Measurements from ENCODE around the gene SFTPA1.
"Not testable (repeated sequence)": the region's sequence is repeated elsewhere in the genome, so short reads cannot be mapped to it uniquely, and the experiment has no call there.

SFTPA1 gene

DNA sequence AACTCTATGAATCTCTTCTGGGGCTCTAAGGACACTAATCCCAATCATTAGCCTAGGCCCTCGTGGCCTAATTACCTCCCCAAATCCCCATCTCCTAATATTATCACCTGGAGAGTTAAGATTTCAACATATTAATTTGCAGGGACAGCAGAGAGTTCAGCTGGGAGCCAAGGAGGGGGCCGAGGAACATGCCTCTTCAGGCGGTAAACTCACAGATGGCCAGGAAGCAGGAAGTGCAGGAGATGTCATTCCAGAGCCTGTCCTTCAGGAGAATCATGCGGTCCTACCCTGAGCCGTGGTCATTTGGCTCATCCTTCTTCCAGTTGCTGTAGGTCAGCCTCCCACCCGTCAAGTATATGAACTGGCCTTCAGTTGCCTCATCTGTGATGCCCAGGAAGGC lies 28.6 kb upstream of the SFTPA1 start:
- DNase-seq (ENCODE audit: low read depth), result no peak
- H3K4me3 ChIP-seq (ENCODE audit: control insufficient read depth, low read depth, low read length), result no peak overlapping the region
- TF ChIP-seq, protein P1, sequence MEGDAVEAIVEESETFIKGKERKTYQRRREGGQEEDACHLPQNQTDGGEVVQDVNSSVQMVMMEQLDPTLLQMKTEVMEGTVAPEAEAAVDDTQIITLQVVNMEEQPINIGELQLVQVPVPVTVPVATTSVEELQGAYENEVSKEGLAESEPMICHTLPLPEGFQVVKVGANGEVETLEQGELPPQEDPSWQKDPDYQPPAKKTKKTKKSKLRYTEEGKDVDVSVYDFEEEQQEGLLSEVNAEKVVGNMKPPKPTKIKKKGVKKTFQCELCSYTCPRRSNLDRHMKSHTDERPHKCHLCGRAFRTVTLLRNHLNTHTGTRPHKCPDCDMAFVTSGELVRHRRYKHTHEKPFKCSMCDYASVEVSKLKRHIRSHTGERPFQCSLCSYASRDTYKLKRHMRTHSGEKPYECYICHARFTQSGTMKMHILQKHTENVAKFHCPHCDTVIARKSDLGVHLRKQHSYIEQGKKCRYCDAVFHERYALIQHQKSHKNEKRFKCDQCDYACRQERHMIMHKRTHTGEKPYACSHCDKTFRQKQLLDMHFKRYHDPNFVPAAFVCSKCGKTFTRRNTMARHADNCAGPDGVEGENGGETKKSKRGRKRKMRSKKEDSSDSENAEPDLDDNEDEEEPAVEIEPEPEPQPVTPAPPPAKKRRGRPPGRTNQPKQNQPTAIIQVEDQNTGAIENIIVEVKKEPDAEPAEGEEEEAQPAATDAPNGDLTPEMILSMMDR (conservative IDR thresholded peaks at IDR 0.05; ENCODE audit: control insufficient read depth, insufficient read depth, low read depth, low read length), result no peak

DNA sequence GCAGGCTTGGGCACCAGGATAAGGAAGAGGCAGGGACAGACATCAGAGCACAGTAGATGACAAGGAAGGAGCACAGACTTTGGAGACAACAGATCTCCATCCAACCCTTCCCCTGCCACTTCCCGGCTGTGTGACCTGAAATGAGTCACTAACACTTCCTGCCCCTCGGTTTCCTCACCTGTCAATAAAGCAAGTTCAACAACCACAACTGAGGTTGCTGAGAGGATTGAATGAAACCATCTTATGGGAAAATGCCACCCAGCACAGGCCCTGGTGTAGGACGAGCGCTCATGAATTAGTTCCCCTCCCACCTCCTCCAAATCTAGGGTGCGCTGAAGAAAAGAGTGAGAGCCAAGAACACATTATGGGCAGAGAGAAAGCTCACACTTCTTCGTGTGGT lies 27.8 kb upstream of the SFTPA1 start:
- DNase-seq (ENCODE audit: low read depth); H3K4me3 ChIP-seq (ENCODE audit: control insufficient read depth, low read depth, low read length): not testable (repeated sequence)

DNA sequence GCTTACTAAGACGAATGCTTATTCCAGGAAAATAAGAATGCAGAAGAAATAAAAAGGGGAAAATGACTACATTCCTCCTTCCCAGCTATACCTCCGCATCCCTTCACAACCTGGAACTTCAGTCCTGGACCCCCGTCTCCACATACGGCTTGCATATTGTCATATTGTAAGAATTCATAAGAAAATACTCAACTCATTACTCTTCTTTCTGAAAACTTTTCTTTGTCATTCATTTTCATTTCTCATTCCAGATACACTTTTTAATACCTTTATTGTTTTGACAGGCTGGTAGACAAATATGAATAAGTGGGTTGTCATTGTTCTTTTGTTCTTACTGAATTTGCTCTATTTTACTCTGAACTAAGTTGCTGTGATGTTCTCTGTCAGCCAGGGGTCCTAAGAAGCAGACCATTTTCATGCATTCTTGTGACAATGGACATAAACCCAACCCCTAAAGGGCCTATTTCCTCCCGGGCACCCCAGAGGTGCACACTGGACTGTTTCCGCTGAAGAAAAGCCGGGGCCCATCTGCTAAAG lies 27.2 kb upstream of the SFTPA1 start:
- DNase-seq (ENCODE audit: low read depth), result no peak
- TF ChIP-seq, protein P1 (conservative IDR thresholded peaks at IDR 0.05; ENCODE audit: control insufficient read depth, insufficient read depth, low read depth, low read length), result no peak
- no peak overlapping the region for H3K4me3 ChIP-seq (ENCODE audit: control insufficient read depth, low read depth, low read length)

DNA sequence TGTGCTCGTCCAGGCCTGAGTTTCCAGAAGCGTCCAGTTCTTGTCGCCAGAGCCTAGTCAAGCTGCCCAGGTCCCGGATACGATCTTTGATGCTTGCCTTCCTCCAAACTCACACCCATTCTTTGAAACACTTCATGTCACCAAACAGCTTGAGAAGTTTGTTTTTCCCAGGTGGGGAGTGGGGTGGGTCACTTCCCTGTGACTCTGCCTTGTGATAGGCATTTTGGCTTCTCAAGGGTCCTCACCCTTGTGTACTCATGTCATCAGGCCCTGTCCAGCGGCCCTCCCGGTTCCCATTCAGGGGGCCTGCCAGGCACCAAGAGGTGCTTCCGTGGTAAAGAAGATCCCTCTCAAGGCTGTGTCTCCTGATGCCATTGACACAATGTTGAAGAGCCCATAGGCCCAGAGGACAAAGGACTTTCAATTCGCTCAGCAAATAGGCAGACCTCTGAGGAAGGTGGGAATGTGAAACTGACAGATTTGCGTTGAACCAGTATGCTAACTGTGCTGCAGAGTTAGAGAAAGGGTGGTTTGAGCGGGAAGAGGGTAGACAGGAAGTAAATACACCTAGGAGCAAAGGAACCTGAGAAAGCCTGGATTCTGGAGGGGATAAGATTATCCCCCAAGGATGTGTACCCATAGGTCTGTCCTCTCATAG lies 24.7 kb upstream of the SFTPA1 start:
- TF ChIP-seq, protein P1 (conservative IDR thresholded peaks at IDR 0.05; ENCODE audit: control insufficient read depth, insufficient read depth, low read depth, low read length), result no peak
- DNase-seq (ENCODE audit: low read depth), result no peak

DNA sequence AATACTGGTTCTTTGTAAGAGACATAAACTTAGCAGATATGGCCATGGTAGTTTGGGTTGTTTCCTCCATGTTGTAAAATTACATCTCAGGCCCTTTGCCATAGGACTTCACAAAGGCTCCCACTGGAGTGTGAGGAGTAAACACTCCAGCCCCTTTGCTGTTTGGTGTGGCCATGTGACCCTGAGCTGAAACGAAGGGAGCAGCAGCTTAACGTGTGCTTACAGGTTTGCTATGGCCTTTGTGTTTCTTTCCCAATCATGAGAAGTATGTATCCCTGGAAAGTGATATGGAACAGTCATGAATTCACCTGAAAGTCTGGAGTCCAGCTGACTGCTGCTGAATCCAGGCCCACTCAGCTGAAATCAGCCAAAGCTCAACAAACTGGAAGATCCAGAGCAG lies 23.8 kb upstream of the SFTPA1 start:
- H3K4me3 ChIP-seq (ENCODE audit: control insufficient read depth, low read depth, low read length), result no peak overlapping the region
- TF ChIP-seq, protein P1 (conservative IDR thresholded peaks at IDR 0.05; ENCODE audit: control insufficient read depth, insufficient read depth, low read depth, low read length), result no peak
- no peak for DNase-seq (ENCODE audit: low read depth)

More for the DNA sequence above, 24.7 kb upstream of the SFTPA1 start:
- H3K4me3 ChIP-seq (ENCODE audit: control insufficient read depth, low read depth, low read length), result no peak overlapping the region

DNA sequence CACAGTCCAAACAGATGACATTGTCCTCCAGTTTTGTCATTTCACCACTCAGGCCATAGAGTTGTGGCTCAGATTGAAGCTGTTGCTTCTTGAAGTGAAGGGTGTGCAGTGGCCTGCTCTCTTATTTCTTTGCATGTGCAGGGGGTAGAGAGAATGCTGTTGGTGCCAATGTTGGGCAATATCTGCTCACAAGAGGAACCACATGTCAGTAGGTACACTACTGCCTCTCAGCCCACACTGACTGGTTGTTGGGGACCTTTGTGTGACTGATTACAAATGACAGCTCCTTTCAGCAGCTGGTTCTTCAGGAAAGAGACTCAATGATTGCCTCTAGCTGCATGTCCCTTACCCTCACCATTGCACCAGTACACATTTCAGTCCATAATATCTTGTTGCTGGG lies 21.9 kb upstream of the SFTPA1 start:
- no peak overlapping the region for H3K4me3 ChIP-seq (ENCODE audit: control insufficient read depth, low read depth, low read length)
- DNase-seq (ENCODE audit: low read depth), result no peak
- TF ChIP-seq, protein P1 (conservative IDR thresholded peaks at IDR 0.05; ENCODE audit: control insufficient read depth, insufficient read depth, low read depth, low read length), result no peak

DNA sequence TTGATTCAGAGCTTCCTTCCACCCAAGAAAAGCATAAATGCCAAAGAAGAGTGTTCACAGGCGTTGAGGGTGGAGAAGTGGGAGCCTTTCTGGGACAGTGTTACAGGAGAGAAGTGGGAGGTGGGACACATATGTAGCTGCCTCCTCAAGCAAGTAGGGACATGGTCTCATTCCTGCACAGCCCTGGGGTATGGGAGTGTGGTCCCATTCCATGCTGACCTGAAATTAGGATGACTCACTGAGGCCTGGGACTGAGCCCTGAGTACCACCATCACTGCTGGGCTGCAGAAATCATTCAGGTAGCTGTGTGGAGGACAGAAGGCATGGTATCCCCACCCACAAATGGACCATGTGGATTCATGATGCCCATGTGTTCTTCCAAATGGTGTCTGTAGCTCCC lies 17.4 kb upstream of the SFTPA1 start:
- TF ChIP-seq, protein P1 (conservative IDR thresholded peaks at IDR 0.05; ENCODE audit: control insufficient read depth, insufficient read depth, low read depth, low read length), result no peak
- no peak for DNase-seq (ENCODE audit: low read depth)
- H3K4me3 ChIP-seq (ENCODE audit: control insufficient read depth, low read depth, low read length), result no peak overlapping the region

DNA sequence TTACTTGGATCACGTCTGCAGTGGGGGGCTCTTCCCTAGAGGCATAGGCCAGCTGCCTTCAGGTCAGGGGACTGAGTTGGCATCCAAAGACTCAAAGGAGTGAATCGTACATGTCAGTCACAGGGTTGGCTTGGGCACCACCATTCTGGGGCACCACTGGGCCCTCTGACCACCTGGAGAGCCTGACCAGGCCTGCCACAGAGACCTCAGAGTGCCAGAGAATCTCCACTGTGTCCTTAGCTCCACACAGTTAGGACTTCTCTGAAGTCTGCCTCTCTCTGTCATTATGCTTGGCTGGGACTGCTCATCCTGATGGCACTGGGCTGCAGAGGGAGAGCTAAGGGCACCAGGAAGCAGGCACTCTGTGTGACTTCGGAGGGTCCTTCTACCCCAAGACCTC lies 16.2 kb upstream of the SFTPA1 start:
- not testable (repeated sequence) for DNase-seq (ENCODE audit: low read depth); H3K4me3 ChIP-seq (ENCODE audit: control insufficient read depth, low read depth, low read length)
